Subcutaneous adipose tissue (tissue), 4 donors: Measurements from ENCODE around the gene SUZ12. TPM values are rescaled to one million over a fixed set of nuclear protein-coding genes. Genes with fewer than 3 reads are reported as not detected.
"Not testable (repeated sequence)": the region's sequence is repeated elsewhere in the genome, so short reads cannot be mapped to it uniquely, and the experiment has no call there.

Experiments used
- total RNA-seq, 4 donors: library from RNA; depleted of rRNA; stranded (reverse); fragments of >200 nt; gene quantifications; one replicate each; pipeline ENCODE4 v1.1.0, GENCODE V29; 2016
- TF ChIP-seq, protein P1 (sequence below): fragments of 450-650 bp; IDR thresholded peaks from one replicate; pipeline ENCODE4 v1.5.1; 2016; ENCODE audit warnings: low read depth, mild to moderate bottlenecking, control low read depth, antibody characterized with exemption, moderate library complexity

Gene SUZ12
- total RNA-seq = 10 to 100 TPM; 17.5 to 42.1 (median 19.7) TPM

GRCh38 chr17:31936615-31937609 is at the start of gene SUZ12:
Gene SUZ12 (plus strand): TSS chr17:31937007. CDS start chr17:31937247, 240 bp downstream.
- TF ChIP-seq, protein P1, sequence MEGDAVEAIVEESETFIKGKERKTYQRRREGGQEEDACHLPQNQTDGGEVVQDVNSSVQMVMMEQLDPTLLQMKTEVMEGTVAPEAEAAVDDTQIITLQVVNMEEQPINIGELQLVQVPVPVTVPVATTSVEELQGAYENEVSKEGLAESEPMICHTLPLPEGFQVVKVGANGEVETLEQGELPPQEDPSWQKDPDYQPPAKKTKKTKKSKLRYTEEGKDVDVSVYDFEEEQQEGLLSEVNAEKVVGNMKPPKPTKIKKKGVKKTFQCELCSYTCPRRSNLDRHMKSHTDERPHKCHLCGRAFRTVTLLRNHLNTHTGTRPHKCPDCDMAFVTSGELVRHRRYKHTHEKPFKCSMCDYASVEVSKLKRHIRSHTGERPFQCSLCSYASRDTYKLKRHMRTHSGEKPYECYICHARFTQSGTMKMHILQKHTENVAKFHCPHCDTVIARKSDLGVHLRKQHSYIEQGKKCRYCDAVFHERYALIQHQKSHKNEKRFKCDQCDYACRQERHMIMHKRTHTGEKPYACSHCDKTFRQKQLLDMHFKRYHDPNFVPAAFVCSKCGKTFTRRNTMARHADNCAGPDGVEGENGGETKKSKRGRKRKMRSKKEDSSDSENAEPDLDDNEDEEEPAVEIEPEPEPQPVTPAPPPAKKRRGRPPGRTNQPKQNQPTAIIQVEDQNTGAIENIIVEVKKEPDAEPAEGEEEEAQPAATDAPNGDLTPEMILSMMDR = not testable (repeated sequence)

DNA sequence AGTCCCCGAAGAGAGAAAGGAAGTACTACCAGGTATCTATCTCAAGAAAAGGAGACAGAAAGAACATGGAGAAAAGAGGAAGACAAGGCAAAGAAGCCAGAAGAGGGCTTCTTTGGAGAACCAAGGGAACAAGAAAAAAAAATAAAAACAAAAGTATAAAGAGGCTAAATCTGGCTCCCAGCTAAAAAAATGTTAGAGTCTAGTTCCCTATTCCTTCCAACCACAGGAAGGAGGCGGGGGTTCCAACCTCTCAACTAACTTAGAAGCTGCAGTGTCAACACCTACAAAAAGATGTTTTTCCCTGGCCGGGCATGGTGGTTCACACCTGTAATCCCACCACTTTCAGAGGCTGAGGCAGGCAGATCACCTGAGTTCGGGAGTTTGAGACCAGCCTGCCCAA is 48.7 kb upstream of the SUZ12 start:
- TF ChIP-seq, protein P1 = no peak

- TF ChIP-seq, protein P1 = no peak
These were observed 35.9 kb upstream of the SUZ12 start for GRCh38 chr17:31900877-31901276.

- TF ChIP-seq, protein P1 = no peak
These were observed 34.1 kb upstream of the SUZ12 start for GRCh38 chr17:31902693-31903092.

GRCh38 chr17:31903401-31903800 is 33.4 kb upstream of the SUZ12 start:
- TF ChIP-seq, protein P1 = no peak

- TF ChIP-seq, protein P1 = no peak
These were observed 29.4 kb upstream of the SUZ12 start for GRCh38 chr17:31907342-31907962.

- TF ChIP-seq, protein P1 = no peak
These were observed 28.4 kb upstream of the SUZ12 start for GRCh38 chr17:31908386-31908785.
